GM10266 (cell line): ENCODE results near the gene KLKB1.
"Not testable (repeated sequence)": the region's sequence is repeated elsewhere in the genome, so short reads cannot be mapped to it uniquely, and the experiment has no call there.

ENCODE experiments used
- DNase-seq: peaks from one replicate; pipeline ENCODE4 v3.0.0; 2012; ENCODE audit errors: extremely low spot score
- TF ChIP-seq, protein P1 (sequence below): IDR thresholded peaks from 2 replicates; pipeline ENCODE4 v1.5.1; 2012; ENCODE audit warnings: mild to moderate bottlenecking, low read depth; ENCODE audit not compliant: control insufficient read depth, insufficient read depth; ENCODE audit errors: missing control alignments

Gene KLKB1

DNA sequence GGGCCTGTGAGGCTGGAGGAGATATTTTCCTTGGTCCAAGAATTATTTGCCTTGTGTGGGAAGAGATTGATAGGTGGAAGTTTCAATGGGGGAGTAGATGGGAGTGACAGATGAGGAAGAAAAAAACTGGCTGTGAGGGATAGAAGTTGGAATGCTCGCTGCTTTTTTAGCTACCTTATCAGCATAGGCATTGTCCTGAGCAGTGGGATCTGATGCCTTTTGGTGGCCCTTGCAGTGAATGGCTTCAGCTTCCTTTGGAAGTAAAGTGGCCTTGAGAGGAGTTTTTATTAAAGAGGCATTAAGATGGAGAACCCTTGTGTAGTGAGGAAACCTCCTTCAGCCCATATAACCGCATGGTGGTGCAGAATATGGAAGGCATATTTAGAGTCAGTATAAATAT lies 16.0 kb downstream of the KLKB1 start:
- TF ChIP-seq, protein P1, sequence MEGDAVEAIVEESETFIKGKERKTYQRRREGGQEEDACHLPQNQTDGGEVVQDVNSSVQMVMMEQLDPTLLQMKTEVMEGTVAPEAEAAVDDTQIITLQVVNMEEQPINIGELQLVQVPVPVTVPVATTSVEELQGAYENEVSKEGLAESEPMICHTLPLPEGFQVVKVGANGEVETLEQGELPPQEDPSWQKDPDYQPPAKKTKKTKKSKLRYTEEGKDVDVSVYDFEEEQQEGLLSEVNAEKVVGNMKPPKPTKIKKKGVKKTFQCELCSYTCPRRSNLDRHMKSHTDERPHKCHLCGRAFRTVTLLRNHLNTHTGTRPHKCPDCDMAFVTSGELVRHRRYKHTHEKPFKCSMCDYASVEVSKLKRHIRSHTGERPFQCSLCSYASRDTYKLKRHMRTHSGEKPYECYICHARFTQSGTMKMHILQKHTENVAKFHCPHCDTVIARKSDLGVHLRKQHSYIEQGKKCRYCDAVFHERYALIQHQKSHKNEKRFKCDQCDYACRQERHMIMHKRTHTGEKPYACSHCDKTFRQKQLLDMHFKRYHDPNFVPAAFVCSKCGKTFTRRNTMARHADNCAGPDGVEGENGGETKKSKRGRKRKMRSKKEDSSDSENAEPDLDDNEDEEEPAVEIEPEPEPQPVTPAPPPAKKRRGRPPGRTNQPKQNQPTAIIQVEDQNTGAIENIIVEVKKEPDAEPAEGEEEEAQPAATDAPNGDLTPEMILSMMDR = no peak
- DNase-seq = no peak

DNA sequence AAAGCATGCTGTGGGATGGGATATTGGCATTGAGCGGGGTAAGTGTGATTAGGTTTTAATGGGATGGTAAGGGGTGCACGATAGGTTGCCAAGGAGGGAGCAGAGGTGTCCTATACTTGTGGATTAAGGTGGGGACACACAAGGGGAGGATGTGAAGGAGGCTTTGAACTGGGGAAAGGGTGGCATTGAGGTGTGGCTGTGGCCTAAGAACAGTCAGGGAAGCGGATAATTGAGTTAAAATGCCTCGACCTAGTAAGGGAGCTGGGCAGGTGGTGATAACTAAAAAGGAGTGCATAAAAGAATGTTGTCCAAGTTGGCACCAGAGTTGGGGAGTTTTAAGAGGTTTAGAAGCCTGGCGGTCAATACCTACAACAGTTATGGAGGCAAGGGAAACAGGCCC lies 17.5 kb downstream of the KLKB1 start:
- DNase-seq = no peak
- TF ChIP-seq, protein P1 = no peak

DNA sequence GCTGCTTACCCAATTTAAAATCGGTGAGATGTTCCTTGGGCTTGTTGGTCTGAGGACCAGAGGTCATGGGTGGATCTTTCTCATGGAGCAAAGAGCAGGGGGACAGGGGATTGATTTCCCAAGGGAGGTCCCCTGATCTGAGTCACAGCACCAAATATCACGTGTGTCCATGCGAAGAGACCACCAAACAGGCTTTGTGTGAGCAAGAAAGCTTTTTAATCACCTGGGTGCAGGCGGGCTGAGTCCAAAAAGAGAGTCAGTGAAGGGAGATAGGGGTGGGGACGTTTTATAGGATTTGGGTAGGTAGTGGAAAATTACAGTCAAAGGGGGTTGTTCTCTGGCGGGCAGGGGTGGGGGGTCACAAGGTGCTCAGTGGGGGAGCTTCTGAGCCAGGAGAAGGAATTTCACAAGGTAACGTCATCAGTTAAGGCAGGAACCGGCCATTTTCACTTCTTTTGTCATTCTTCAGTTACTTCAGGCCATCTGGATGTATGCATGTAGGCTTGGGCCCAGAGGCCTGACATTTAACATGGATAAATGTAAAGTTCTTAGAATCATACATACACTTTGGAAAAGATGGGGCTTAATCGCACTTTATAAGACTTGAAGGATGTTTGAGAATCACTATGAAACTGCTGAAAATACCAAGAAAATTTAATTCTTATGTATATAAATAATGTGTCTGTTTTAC lies 19.9 kb downstream of the KLKB1 start:
- DNase-seq = not testable (repeated sequence)

DNA sequence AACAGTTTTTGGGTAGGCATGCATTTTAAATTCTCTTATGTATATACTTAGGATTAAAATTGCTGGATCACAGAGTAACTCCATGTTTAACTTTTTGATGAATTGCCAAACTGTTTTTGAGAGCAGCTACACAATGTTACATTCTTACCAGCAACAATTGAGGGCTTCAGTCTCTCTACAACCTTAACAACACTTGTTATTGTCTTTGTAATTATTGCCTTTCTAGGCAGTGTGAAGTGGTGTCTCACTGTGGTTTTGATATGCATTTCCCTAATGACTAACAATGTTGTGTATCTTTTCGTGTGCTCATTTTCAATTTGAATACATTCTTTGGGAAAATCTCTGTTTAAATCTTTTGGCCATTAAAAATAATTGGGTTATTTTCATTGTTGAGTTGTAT lies 21.3 kb downstream of the KLKB1 start:
- TF ChIP-seq, protein P1 = no peak
- no peak for DNase-seq

DNA sequence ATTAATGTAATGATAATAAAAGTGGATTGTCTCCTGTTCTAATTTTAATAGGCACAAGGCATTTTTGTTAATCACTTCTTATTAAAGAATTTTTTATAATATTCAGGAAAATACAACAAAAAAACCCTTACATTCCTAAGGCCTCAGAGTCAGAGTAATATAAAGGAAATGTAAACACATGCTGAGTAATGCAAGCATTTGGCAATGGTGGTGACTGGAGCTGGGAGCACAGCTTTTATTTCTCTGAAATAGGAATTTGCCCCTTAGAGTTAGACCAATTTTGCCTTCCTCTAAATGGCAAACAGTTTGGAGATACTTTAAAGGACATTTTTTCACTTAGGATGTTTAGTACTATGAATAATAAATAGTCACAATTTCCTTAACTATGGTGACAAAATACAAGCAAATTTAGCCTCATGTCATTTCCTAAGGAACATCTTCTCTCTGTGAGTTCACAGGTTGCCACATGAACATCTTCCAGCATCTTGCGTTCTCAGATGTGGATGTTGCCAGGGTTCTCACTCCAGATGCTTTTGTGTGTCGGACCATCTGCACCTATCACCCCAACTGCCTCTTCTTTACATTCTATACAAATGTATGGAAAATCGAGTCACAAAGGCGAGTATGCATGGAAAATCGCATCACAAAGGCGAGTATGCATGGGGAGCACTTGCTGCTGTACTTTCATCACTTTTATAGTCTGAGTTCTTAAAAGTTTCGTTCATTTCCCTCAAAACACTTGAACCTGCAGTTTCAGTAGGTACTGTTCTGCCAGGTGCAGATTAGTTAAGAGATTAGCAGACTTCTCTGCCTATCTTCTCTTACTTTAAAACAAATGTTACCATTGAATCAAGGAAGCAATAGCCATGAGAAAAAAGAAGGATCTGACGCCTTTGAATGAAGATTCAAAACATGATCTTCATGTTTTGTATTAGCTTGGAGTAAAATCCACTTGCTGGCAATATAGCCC lies 22.8 kb downstream of the KLKB1 start:
- DNase-seq = no peak
- TF ChIP-seq, protein P1 = no peak

DNA sequence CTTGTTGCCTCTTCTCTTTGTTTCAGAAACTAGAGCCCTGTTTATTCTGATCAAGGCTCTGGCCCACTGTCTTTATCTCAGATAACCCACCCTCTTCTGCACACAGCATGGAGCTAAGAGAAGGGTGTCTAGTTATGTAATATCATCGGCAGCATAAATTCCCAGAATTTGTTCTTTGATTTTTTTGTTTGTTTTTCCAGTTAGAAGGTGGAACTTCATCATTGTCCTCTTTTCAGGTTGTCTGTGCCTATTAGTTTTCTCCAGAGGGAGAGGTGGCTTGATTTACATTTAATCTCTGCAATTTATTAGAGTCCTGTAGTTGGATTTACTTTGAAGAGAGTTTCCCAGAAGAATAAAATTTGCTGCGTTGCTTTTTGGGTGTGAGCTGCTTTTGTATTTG lies 23.5 kb downstream of the KLKB1 start:
- TF ChIP-seq, protein P1 = no peak
- no peak for DNase-seq

DNA sequence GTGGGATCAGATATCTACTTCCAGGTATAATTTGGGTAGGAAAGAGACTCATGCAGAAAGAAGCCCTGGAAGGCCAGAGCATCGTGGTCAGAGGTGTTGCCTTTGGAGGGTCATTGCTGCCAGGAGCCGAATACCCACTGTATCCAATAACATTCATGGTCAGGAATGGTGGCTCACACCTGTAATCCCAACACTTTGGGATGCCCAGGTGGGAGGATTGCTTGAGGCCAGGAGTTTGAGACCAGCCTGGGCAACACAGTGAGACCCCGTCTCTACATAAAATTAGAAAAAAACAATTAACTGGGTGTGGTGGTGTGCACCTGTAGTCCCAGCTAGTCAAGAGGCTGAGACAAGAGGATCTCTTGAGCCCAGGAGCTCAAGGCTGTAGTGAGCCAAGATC lies 27.8 kb downstream of the KLKB1 start:
- no peak for DNase-seq
- TF ChIP-seq, protein P1 = no peak
